ENCODE measurements around the gene GSX1.
"Not testable (repeated sequence)": the region's sequence is repeated elsewhere in the genome, so short reads cannot be mapped to it uniquely, and the experiment has no call there.

The GSX1 gene

GRCh38 chr13:27794368-27794691 lies 2.0 kb downstream of the GSX1 start:
- DNase-seq (ENCODE audit: low read depth, low spot score): no peak

DNA sequence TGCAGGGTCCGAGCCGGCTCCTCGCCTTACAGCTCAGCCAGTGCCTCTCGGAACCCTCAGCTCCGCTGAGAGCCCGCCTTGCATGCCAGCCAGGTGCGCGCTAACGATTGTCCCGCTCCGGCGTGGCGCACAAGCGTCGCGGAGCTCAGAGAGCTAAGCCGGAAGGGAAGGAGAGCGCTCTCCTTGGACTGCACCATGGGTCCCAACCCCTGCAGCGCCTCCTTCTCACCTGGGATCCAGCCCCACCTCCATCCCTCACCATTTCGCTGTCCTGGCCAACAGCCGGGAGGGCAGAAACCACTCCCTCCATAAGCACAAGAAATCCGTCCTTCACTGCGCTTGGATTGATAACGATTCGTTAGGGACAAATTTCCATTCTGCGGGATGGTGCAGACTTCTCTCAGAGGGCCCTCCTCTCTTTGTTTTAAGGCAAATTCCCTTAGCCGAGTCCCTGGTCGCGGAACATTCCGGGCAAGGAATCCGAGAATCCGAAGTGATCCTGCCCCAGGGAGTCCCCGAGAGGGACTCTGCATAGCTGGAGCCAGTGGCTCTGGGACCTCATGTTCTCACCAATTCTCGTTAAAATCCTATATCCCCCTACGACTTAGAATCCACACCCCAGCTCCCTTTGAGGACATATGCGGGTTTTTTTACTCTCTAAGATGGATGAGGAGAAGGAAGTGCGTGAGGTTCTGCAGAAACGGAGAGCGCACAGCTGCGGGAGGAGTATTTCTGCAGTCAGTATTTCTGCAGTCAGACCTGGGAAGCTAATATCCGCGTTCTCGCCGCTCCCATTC lies 2.8 kb downstream of the GSX1 start:
- DNase-seq (ENCODE audit: low read depth, low spot score): no peak

- DNase-seq (ENCODE audit: low read depth, low spot score): no peak
Observed at GRCh38 chr13:27795718-27796019, 3.4 kb downstream of the GSX1 start.

DNA sequence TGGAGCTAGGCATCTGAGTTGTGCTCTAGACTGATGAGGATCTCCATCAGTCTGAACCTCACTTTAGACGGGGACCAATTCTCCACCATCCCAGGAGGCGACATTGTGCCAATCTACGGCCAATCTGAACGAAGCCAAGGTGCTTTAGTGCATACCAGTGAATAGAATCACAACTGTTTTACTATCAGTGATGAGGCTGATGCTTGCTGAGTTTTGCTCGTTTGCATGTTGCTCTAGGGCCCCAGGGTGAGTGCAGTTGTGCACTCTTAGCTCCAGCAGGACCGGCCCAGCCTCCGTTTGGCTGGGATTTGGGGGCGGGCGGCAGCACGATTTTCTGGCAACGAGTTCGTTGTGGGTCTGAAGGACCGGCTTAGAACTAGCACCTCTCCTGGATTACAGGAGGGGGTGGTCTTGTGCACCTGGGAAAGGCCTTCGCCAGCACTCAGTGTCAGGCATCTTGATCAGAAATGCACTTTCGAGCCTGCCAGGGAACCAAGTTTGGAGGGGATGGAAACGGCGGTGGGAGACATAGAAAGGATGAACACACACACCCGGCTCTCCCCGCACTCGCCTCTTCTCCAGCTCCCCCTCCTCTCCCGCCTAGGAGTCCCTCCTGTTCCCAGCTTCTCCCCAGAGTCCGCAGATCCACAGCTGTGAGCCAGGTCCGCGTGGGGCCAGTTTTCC lies 4.4 kb downstream of the GSX1 start:
- DNase-seq (ENCODE audit: low read depth, low spot score): no peak

GRCh38 chr13:27797228-27797624 lies 4.9 kb downstream of the GSX1 start:
- no peak for DNase-seq (ENCODE audit: low read depth, low spot score)

DNA sequence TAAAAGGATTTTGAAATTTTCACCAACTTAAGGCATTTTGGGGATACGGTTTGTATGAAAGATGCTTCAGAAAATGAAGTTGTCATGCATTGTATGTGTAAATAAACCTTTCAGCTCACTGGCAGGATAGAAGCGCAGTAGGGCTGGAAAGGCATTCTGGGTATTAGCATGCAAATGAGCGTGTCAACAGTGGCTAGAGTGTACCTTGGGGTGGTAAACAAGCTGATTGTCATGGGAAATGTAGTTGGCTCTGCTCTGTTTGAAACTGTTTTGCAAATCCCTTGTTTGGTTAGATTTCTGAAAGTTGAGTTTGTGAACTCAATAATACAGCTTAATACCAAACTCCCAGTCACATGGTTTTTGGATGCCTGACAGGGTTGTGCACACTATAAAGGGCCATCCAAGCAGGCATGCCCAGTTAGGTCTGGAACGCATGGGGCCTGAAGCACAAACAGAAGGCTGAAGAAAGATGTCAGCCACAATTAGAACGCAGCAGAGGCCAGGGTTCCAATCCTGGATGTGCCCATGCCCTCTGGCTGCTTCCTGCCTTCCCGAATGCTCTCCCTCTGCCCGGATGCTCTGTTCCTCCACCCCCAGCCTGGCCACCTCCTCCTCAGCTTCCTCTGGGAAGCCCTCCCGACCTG lies 14.6 kb downstream of the GSX1 start:
- DNase-seq (ENCODE audit: low read depth, low spot score): no peak

- DNase-seq (ENCODE audit: low read depth, low spot score): no peak
Observed at GRCh38 chr13:27808851-27809550, 16.7 kb downstream of the GSX1 start.

DNA sequence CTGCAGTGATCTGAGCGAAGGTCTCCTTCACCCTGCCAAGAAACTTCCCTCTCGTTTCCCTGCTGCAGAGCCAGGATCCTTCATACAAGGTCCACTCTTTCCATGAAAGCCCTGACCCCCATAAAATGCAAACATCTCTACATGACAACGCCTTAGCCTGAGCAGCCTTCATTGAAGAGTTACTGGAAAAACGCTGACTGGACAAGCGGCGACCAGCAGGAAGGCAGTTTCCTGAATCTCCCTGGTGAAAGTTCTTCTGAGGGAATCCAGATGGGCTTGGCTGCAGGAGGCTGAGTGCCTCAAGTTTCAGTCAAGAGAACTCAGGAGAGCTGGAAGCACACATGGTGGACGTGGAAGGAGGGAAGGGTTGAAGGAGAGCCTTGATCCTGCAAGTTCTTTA lies 17.7 kb downstream of the GSX1 start:
- DNase-seq (ENCODE audit: low read depth, low spot score): no peak

- DNase-seq (ENCODE audit: low read depth, low spot score): no peak
Observed at GRCh38 chr13:27810461-27810860, 18.2 kb downstream of the GSX1 start.

DNA sequence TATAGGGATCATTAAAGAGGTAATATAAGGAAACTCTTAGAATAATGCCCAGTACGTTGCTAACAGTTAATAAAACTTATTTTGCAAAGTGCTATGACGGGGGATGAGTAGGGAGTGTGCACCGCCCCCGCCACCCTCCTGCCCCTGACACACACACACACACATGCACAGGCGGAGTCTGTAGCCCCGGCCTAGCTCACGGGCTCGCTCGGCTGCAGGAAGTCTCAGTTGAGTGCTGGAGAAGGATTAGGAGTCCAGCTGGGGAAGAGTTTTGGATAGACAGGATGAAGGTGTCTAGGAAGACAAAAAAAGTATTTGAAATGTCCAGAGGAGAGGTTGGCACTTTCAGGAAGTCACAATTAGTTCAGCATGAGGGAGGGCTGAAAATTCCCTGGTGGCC lies 21.5 kb downstream of the GSX1 start:
- no peak for DNase-seq (ENCODE audit: low read depth, low spot score)

GRCh38 chr13:27817832-27818231 lies 25.5 kb downstream of the GSX1 start:
- DNase-seq (ENCODE audit: low read depth, low spot score): not testable (repeated sequence)

GRCh38 chr13:27820524-27821482 lies 28.5 kb downstream of the GSX1 start:
- DNase-seq (ENCODE audit: low read depth, low spot score): no peak

GRCh38 chr13:27821566-27821965 lies 29.3 kb downstream of the GSX1 start:
- no peak for DNase-seq (ENCODE audit: low read depth, low spot score)

GRCh38 chr13:27822258-27822872 lies 30.1 kb downstream of the GSX1 start:
- no peak for DNase-seq (ENCODE audit: low read depth, low spot score)

GRCh38 chr13:27822873-27823311 lies 30.6 kb downstream of the GSX1 start:
- no peak for DNase-seq (ENCODE audit: low read depth, low spot score)

DNA sequence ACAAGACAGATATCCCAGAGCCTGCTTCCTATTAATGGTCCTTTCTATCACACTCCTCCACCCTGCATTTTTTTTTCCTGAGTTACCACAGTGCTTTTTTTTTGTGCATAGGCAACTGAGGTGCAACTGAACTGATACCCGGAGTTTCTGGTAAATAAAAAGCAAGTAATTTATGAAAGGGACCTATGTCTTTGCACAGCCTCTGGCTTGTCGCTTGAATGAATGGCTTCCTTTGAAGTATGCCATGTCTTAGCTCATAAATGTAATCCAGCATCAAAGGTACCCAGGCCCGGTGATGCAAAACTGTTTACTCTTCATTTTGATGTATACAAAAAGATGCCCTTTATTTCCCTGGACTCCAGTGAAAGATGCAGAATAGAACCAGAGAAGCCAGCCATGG lies 31.8 kb downstream of the GSX1 start:
- DNase-seq (ENCODE audit: low read depth, low spot score): no peak

DNA sequence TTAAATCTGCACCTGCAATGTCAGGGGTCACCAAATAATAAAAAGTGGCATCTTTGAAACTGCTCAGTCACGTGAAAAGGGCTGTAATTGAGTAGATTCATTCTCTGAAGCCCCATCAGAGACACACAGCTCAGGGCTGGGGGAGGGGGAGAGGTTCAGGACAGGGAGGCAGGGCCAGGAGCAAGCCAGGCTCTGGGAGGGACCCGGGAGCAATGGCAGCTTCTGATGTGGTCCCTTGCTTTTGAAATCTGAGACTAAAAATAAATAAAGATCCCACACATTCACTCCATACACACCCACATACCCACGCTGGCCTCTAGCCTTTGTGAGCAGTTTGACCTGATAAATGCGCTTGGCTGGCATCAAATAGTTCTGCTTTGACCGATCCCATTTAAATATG lies 32.8 kb downstream of the GSX1 start:
- DNase-seq (ENCODE audit: low read depth, low spot score): no peak

DNA sequence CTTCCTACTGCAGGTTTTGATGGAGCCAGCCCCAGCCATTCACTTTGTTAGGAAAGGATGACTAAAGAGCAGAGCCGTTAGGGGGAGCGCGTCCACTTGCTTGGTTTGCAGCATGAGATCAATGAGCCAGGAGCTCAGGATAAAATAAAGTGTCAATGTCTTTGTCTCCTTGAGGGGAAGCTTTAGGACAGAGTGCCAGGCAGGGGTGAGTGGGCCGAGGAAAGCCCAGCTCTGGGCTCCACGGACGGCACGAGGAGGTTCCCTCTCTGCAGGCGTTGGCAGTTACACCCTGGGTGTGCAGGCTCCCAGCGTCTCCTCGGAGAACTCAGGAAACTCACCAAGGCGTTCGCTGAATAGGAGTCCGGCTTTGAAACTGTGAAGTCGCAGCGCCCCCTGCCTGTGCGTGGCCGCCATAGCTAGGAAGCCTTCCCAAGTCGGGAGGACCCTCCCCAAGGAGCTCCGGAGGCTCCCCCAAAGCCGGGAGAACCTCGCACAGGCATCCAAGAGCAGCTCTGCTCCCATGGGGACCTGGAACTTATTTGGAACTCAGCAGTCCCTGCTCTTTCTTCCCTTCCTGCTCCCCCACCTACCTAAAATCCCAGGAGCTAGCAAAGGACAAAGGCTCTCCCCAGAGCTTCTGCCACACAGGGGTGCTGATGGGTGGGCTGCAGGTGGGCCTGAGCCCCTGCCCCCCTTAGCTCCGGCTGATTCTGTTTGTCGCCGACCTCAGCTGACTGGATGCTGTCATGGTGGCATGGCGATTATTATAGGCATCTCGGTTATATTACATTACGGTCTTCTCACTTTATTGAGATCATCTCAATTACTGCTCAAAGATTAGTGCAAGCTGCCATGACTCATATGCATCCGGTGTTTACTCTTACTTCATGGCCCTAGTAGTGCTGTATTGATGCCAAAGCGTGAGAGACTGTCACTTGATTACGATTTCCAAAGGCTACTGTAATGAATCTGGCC lies 34.4 kb downstream of the GSX1 start:
- peak; percentile 72 for DNase-seq (ENCODE audit: low read depth, low spot score)

GRCh38 chr13:27827646-27828045 lies 35.4 kb downstream of the GSX1 start:
- no peak for DNase-seq (ENCODE audit: low read depth, low spot score)

DNA sequence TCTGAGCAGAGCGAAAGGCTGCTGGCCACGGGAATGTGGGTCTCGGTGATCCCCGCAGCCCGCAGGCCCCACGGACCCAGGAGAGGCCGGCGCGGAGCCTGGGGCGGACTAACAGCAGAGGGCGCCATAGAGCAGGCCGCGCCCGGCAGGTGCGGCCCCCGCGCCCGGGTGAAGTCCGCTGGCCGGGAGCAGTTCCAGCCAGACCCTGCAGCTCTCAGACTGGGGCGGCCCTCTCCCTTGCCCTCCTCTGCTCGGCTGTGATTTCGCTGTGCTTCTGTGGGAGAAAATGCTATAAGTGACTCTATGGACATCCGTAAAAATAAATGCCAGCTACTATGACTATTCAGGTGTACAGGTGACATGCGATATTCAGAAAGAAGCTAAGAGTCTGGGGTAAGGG lies 37.7 kb downstream of the GSX1 start:
- no peak for DNase-seq (ENCODE audit: low read depth, low spot score)
